ENCODE results near the gene AXIN1.
A peak's percentile ranks its signal among the peaks of the same experiment; 100 is the strongest.
"Not testable (repeated sequence)": the region's sequence is repeated elsewhere in the genome, so short reads cannot be mapped to it uniquely, and the experiment has no call there.

AXIN1 gene, protein sequence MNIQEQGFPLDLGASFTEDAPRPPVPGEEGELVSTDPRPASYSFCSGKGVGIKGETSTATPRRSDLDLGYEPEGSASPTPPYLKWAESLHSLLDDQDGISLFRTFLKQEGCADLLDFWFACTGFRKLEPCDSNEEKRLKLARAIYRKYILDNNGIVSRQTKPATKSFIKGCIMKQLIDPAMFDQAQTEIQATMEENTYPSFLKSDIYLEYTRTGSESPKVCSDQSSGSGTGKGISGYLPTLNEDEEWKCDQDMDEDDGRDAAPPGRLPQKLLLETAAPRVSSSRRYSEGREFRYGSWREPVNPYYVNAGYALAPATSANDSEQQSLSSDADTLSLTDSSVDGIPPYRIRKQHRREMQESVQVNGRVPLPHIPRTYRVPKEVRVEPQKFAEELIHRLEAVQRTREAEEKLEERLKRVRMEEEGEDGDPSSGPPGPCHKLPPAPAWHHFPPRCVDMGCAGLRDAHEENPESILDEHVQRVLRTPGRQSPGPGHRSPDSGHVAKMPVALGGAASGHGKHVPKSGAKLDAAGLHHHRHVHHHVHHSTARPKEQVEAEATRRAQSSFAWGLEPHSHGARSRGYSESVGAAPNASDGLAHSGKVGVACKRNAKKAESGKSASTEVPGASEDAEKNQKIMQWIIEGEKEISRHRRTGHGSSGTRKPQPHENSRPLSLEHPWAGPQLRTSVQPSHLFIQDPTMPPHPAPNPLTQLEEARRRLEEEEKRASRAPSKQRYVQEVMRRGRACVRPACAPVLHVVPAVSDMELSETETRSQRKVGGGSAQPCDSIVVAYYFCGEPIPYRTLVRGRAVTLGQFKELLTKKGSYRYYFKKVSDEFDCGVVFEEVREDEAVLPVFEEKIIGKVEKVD

DNA sequence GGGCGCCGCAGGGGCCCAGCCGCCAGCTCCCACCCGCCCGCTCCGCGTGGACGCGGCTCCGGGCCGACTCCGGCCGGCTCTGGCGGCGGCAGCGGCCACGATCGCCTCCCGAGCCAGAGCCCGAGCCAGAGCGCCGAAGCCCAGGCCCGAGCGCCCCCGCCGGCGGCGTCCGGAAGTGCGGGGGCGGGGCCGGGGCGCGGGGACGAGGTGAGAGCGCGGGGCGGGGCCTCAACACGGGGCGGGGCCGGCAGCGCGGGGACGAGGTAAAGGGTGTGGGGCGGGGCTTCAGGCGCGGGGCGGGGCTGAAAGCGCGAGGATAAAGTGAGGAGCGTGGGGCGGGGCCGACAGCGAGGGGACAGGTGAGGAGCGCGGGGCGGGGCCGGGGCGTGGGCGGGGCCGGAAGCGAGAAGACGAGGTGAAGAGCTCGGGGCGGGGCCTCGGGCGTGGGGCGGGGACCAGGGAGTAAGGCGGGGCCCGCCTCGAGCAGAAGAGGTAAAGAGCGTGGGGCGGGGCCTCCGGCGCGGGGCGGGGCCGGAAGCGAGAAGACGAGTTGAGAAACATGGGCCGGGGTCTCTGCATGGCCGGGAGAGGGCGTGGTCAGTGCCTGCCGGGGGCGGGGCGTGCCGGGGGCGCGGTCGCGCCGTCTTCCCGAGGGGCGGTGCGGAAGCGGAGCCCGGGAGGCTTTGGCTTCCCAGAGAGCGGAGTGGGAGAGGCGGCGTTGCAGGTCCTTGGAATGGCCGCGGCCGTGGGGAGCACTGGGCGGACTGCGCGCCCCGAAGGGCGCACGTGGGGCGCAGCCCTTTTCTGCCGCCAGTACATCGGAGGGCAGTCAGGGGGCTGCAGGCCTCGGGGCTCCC is at the start of gene AXIN1:
Gene AXIN1 (minus strand): TSS at position 177 of the 857 bp plus-strand sequence. CDS start 5,698 bp downstream, outside the sequence.
- peak; percentile 100 for DNase-seq

DNA sequence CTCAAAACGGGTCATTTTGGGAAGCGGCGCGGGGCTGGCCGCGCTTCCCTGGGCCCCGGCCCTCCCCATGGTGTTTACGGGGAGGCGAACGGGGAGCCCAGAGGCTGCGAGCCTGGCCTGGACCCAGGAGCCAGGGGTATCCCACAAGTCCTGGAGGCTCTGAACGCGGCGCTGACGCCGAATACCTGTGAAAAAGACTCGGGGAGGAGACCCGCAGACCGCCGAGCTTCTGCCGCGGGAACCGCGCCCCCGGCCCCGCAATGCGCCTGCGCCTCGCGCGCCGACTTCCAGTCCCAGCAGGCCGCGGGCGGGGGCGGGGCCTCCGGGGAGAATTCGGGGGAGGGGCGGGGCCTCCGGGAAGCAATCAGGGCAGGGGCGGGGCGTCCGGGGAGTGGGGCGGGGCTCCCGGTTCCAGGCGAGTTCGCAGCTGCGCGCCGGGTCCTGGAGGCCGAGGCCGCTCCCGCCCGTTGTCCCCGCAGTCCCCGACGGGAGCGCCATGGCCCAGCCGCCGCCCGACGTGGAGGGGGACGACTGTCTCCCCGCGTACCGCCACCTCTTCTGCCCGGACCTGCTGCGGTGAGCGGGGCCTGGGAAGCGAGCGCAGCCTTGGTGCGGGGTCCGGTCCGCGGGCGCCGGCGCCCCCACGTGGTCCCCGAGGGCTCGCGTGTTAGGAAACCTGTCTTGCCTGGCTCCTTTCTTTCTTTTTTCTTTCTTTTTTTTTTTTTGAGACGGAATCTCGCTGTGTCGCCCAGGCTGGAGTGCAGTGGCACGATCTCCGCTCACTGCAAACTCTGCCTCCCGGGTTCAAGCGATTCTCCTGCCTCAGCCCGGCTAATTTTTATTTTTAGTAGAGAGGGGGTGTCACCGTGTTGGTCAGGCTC is 49.2 kb upstream of the AXIN1 start, which contains the start of gene DECR2:
Gene DECR2 (plus strand): TSS at position 418 of the 881 bp plus-strand sequence. CDS start 79 bp downstream, at position 497.
- DNase-seq = peak; percentile 100

DNA sequence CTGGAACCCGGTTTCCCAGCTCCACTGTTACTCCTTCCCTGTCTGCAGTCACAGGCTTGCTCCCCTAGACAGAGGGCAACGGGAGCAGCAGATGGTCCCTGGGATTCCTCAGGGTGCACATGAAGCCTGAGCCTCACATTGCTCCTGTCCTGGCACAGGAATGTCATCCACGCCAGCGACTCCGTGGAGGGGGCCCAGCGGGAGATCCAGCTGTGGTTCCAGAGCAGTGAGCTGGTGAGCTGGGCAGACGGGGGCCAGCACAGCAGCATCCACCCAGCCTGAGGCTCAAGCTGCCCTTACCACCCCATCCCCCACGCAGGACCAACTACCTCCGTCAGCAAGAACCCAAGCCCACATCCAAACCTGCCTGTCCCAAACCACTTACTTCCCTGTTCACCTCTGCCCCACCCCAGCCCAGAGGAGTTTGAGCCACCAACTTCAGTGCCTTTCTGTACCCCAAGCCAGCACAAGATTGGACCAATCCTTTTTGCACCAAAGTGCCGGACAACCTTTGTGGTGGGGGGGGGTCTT is 47.6 kb upstream of the AXIN1 start:
- DNase-seq = no peak

DNA sequence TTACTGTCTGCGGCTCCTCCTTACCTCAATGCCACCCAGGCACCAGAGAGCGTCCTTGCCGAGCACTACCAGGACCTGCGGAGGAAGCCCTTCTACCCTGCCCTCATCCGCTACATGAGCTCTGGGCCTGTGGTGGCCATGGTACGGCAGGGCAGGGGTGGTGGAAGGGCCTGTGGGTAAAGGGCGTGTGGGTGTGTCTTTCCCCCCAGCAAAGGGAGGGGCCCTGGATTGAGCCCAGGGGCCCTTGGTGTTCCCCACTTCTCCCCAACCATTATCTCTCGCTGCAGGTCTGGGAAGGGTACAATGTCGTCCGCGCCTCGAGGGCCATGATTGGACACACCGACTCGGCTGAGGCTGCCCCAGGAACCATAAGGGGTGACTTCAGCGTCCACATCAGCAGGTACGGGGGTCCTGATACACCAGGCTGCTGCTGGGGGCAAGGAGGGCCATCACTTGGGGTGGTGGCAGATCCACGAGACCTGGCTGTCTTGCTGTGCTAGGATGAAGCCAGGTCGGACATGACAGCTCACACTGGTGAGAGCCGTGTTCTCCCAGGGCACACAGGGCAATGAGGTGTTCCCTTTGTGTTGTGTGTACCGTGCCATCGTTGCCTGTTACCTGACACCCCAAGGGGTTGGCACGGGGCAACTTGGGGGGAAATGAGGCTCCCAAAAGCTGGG is 47.0 kb upstream of the AXIN1 start:
- DNase-seq = no peak

DNA sequence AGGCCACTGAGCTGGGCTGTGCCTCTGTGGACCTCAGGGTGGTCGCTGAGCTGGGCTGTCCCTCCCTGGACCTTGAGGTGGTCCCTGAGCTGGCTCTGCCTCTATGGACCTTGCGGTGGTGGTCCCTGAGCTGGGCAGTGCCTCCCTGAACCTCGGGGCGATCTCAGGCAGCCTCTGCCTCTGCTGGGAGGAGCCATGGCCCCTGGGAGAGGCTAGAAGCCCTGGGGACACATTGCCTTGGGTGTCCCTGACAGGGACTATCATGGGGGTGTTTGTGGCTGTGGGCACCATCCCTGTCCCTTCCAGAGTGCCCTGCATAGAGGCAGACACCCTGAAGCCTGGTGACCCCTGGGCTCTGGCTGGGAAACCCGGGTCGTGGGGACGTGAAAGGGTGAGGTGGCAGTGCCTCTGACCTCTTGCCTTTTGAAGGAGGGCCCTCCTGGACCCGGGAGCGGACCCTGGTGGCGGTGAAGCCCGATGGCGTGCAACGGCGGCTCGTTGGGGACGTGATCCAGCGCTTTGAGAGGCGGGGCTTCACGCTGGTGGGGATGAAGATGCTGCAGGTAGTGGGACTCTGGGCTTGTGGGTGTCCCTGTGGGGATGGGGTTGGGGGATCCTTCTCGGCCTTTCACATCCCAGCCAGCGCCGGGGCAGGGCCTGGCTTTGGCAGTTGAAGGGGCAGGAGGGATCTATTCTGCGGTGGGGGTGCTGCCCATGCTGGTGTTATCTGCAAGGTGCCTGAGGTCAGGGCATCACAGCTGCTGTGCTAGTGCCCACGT is 46.2 kb upstream of the AXIN1 start:
- DNase-seq = no peak

DNA sequence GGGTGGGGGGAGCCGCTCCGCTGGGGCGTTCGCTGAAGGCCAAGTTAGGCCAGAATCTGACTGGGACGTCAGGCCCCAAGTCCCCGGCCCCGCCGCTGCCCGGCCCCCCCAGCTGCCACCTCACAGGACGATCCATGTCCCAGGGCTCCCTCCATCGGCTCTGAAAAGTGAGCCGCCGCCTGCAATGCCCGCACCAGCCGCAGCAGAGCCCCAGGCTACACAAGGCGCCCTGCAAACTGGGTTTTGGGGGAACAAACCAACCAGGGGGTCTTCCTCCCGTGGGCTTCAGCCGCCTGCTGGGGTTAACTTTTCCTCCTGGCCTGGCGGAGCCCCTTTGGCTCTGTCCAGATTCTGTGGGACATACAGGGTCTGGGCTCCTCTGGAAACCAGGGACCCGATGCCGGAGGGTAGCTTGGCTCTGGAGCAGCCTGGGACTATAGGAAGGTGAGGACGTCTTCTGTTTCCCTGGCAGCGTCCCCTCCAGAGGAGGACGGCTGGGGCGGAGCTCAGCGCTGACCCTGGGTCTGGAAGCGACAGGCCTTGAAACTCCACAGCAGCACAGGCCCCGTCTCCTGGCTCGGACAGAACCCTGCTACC is 45.3 kb upstream of the AXIN1 start:
- DNase-seq = peak; percentile 36

DNA sequence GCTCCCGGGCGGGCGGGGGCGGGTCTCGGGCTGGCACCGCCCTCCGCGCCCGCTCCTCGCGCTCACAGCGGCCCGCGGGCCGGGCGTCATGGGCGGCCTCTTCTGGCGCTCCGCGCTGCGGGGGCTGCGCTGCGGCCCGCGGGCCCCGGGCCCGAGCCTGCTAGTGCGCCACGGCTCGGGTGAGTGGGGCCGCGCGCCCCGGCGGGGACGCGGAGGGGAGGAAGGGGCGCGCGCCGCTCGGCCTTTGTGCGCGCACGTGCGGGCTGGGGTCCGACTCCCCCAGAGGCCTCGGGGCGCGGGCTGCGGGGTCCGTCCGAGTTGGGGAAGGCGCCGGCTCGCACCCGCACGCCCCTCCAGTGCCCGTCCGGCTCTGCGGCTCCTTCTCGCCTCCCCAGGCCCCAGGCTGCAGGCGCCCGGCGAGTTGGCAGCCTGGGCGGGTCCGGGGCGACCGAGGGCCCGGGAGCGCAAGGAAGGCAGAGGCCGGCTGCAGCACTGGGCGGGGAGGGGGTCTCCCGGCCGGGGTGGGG is 44.7 kb upstream of the AXIN1 start, which contains the start of gene NME4:
Gene NME4 (plus strand): TSS at position 65 of the 527 bp plus-strand sequence. CDS start 24 bp downstream, at position 89.
- DNase-seq = peak; percentile 53

DNA sequence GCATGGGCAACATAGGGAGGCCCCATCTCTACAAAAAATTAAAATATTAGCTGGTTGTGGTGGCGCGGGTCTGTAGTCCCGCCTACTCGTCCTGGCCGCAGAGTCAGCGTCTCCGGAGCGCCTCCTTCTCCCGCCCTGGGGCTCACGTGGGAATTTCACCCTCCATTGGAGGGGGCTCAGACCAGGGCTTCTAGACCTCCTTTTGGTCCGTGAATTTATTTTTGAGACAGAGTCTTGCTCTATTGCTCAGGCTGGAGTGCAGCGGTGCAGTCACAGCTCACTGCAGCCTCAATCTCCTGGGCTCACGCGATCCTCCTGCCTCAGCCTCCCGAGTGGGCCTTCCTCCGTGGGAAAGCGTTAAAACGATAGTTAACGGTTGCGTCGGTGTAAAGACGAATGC is 44.1 kb upstream of the AXIN1 start:
- DNase-seq = peak; percentile 30

DNA sequence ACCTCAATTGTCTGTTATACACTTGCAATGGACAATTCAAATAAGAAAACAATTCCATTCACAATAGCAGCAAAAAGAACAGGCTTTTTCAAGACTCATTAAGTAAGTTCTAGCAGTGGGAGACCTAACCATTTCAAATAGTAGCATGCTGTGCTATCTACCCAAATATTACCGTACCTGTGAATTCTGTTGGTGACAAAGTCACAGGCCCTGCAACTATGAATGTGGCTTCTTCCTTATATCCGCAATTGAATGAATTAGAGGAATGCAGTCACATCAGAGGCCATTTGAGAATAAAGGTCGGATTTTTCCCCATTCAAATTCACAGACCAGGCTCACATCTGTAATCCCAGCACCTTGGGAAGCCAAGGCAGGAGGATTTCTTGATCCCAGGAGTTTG is 43.7 kb upstream of the AXIN1 start:
- no peak for DNase-seq

DNA sequence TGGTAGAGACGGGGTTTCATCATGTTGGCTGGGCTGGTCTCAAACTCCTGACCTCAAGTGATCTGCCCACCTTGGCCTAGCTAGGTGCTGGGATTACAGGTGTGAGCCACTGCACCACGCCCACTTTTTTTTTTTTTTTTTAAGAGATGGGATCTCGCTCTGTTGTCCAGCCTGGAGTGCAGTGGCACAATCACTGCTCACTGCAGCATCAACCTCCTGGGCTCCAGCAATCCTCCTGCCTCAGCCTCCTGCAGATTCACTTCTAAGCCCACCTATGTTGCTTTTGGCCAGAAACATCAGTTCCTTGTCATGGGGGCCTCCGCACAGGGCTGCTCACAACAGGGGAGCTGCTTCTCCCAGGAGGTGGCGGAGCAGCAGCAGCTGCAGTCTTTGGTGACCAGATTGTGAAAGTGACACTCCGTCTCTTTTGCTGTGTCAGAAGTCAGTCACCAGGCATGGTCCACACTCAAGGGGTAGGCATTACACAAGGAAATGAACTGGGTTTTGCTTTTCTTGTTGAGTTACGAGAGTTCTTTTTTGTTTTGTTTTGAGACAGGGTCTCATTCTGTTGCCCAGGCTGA is 40.0 kb upstream of the AXIN1 start:
- no peak for DNase-seq

DNA sequence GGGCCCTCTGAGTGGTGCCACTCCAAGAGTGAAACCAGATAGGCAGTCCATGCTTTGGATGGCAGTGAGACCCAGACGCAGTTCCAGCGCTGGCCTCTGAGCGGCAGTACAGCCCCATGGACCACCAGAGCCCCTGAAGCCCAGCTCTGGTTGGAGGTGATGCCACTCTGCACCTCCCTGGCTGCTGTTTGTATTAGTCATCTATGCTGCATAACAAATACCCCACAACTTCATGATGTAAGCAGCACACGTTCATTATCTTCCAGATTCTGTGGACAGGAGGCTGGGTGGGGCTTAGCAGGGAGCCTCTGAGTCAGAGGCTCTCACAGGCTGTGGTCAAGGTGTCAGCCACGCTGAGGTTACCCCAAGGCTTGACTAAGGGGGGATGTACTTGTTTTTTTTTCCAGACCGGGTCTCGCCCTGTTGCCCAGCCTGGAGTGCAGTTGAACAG is 39.4 kb upstream of the AXIN1 start:
- DNase-seq = peak; percentile 79

DNA sequence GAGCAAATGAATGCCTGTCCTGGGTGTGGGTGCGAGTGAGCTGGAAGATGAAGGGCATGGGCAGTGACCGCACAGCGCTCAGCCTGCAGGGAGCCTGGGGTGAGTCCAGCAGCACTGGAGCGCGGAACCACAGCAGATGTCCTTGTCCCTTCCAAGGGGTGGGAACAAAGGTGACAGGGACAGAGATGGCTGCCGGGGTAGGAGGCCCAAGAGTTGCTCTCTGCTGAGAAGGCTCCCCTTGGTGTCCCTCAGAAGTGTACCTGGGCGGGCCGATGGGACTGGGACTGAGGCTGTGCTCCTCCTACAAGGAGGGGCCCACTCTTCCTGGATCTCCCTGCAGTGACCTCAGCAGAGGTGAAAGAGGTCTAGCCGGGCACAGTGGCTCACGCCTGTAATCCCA is 36.8 kb upstream of the AXIN1 start:
- no peak for DNase-seq

DNA sequence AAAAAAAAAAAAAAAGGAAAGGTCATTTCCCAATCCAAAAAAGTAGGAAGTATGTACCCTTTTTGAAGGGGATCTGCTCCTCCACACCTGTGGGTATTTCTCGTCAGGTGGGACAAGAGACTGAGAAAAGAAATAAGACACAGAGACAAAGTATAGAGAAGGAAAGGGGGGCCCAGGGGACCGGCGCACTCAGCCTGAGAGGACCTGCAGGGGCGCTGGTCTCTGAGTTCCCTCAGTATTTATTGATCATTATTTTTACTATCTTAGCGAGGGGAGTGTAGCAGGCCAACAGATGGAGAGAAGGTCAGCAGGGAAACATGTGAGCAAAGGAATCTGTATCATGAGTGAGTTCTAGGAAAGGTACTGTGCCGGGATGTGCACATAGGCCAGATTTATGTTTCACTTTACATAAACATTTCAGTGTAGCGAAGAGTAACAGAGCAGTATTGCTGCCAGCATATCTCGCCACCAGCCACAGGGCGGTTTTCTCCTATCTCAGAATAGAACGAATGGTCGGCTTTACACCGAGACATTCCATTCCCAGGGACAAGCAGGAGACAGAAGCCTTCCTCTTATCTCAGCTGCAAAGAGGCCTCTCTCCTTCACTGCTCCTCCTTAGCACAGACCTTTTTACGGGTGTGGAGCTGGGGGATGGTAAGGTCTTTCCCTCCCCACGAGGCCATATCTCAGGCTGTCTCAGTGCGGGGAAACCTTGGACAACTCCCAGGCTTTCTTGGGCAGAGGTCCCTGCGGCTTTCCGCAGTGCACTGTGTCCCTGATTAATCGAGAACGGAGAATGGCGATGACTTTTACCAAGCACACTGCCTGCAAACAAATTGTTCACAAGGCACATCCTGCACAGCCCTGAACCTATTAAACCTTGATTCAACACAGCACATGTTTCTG is 35.5 kb upstream of the AXIN1 start:
- not testable (repeated sequence) for DNase-seq

DNA sequence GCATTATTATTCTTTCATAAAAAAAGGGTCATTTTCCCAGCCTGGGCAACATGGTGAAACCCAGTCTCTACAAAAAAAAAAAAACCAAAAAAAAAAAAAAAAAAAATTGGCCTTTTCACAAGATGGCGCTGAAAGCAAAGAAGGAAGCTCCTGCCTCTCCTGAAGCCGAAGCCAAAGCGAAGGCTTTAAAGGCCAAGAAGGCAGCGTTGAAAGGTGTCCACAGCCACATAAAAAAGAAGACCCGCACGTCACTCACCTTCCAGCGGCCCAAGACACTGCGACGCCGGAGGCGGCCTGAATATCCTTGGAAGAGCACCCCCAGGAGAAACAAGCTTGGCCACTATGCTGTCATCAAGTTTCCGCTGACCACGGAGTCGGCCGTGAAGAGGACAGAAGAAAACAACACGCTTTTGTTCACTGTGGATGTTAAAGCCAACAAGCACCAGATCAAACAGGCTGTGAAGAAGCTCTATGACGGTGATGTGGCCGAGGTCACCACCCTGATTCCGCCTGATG is 34.2 kb upstream of the AXIN1 start:
- DNase-seq = no peak

DNA sequence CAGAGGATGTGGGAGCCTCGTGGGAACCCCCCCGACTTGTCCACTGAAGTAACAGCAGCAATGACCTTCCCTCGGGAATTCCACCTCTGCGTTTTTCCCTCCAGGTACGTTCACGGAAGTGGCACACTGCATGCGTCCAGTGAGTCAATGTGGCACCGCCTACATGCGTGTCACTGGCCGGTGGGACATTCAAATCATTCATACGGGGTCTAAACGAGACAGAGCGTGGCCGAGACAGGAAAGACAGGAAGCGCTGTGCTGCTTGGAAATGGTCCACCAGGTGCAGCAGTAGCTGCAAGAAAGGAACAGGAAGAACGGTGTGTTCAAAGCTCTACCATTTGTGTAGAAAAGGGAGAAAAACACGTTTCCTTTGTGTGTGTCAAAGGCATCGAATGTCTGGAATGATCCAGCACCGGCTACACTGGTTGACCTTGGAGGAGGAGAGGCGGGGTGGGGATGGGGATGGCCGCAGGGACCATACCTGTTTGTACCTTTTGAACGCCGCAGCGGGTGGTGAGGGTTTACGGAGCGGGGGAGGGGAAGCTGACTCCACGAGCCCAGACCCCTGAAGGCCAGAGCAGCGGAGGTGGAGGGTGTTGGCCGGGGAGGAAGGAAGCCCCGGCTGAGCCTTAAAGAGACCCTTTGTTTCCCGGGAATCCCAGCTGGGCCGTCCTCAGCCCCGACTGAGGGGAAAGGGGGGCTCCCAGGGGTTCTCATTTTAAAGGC is 31.0 kb upstream of the AXIN1 start:
- DNase-seq = peak; percentile 68

All from CD4-positive, alpha-beta T cell treated with Interleukin-17A for 4 hours (primary cell).